ENCODE data around the gene ATG3.
"Not testable (repeated sequence)": the region's sequence is repeated elsewhere in the genome, so short reads cannot be mapped to it uniquely, and the experiment has no call there.

ATG3 gene

GRCh38 chr3:112561734-112562529 lies at the start of gene ATG3, which contains the start of gene SLC35A5:
Gene ATG3, minus strand, starts transcription at chr3:112561962. Its CDS starts 434 bp downstream, at chr3:112561528.
Gene SLC35A5, plus strand, starts transcription at chr3:112562045. Its CDS starts 1,359 bp downstream, at chr3:112563404.
- peak; percentile 99 for DNase-seq

GRCh38 chr3:112610121-112610520 lies 48.4 kb upstream of the ATG3 start:
- no peak for DNase-seq

GRCh38 chr3:112607863-112608262 lies 46.1 kb upstream of the ATG3 start:
- no peak for DNase-seq

- DNase-seq: no peak
Observed at GRCh38 chr3:112606098-112606497, 44.3 kb upstream of the ATG3 start.

GRCh38 chr3:112605285-112605684 lies 43.5 kb upstream of the ATG3 start:
- peak; percentile 49 for DNase-seq

- DNase-seq: no peak
Observed at GRCh38 chr3:112604536-112604935, 42.8 kb upstream of the ATG3 start.

- no peak for DNase-seq
Observed at GRCh38 chr3:112602217-112602838, 40.6 kb upstream of the ATG3 start.

- no peak for DNase-seq
Observed at GRCh38 chr3:112598731-112599130, 37.0 kb upstream of the ATG3 start.

- no peak for DNase-seq
Observed at GRCh38 chr3:112597945-112598344, 36.2 kb upstream of the ATG3 start.

- no peak for DNase-seq
Observed at GRCh38 chr3:112594856-112595255, 33.1 kb upstream of the ATG3 start.

- no peak for DNase-seq
Observed at GRCh38 chr3:112593258-112593657, 31.5 kb upstream of the ATG3 start.

GRCh38 chr3:112587336-112587735 lies 25.6 kb upstream of the ATG3 start:
- no peak for DNase-seq

GRCh38 chr3:112585782-112586181 lies 24.0 kb upstream of the ATG3 start:
- no peak for DNase-seq

- DNase-seq: no peak
Observed at GRCh38 chr3:112583105-112583504, 21.3 kb upstream of the ATG3 start.

GRCh38 chr3:112582244-112582874 lies 20.6 kb upstream of the ATG3 start:
- peak; percentile 27 for DNase-seq

GRCh38 chr3:112579697-112580096 lies 17.9 kb upstream of the ATG3 start:
- no peak for DNase-seq

GRCh38 chr3:112579232-112579631 lies 17.5 kb upstream of the ATG3 start:
- DNase-seq: no peak

- no peak for DNase-seq
Observed at GRCh38 chr3:112572701-112573100, 10.9 kb upstream of the ATG3 start.

GRCh38 chr3:112569265-112569664 lies 7.5 kb upstream of the ATG3 start:
- DNase-seq: no peak

- DNase-seq: no peak
Observed at GRCh38 chr3:112568642-112569041, 6.9 kb upstream of the ATG3 start.

GRCh38 chr3:112564940-112565305 lies 3.2 kb upstream of the ATG3 start:
- no peak for DNase-seq

- not testable (repeated sequence) for DNase-seq
Observed at GRCh38 chr3:112564247-112564939, 2.6 kb upstream of the ATG3 start.

- DNase-seq: peak; percentile 92
Observed at GRCh38 chr3:112561484-112561733, 353 bp downstream of the ATG3 start.

All from NCI-H2171 (cell line).